Stimulated activated naive B cell treated with anti-CD40 and anti-IgM and Interleukin-4, amounts not matched to agents 10 μg/mL and 1 μg/mL and 100 μg/mL, for 72 hours (primary cell): Measurements from ENCODE around the gene SSBP2.
"Not testable (repeated sequence)": the region's sequence is repeated elsewhere in the genome, so short reads cannot be mapped to it uniquely, and the experiment has no call there.

Experiments
- ATAC-seq, 2 donors: fragments of 150-1000 bp; cut with Tn5 transposase; replicated peaks; 2 replicates each; pipeline ENCODE4 v1.10.0; 2021; ENCODE audit warnings: moderate library complexity in 1 of 2
- DNase-seq: peaks from one replicate; pipeline ENCODE4 v3.0.0; 2021
- H3K27ac Mint-ChIP-seq: one replicate; pipeline ENCODE4 v1.8.0; 2022; ENCODE audit warnings: mild to moderate bottlenecking, mixed read lengths
- H3K27me3 Mint-ChIP-seq, 2 donors: one replicate each; pipeline ENCODE4 v1.8.0; 2022; ENCODE audit warnings: mixed read lengths in 2 of 2
- H3K36me3 Mint-ChIP-seq, 2 donors: one replicate each; pipeline ENCODE4 v1.8.0; 2022; ENCODE audit warnings: mixed read lengths in 2 of 2, mild to moderate bottlenecking in 1 of 2
- H3K4me1 Mint-ChIP-seq, 2 donors: one replicate each; pipeline ENCODE4 v1.8.0; 2022; ENCODE audit warnings: mixed read lengths in 2 of 2, mild to moderate bottlenecking in 1 of 2
- H3K4me3 Mint-ChIP-seq, 2 donors: one replicate each; pipeline ENCODE4 v1.8.0; 2022; ENCODE audit warnings: mild to moderate bottlenecking in 2 of 2, mixed read lengths in 2 of 2, moderate library complexity in 1 of 2
- H3K9me3 Mint-ChIP-seq, 2 donors: one replicate each; pipeline ENCODE4 v1.8.0; 2022; ENCODE audit warnings: mixed read lengths in 2 of 2, mild to moderate bottlenecking in 1 of 2

SSBP2 gene

GRCh38 chr5:81473395-81473794, 277.5 kb downstream of the SSBP2 start:
- not testable (repeated sequence) for DNase-seq, H3K4me1 Mint-ChIP-seq, H3K4me3 Mint-ChIP-seq, H3K27ac Mint-ChIP-seq, H3K27me3 Mint-ChIP-seq, H3K9me3 Mint-ChIP-seq, ATAC-seq
- H3K36me3 Mint-ChIP-seq = peaks cover 9 to 17% of the 10 kb centered on the region in 2 donors

DNA sequence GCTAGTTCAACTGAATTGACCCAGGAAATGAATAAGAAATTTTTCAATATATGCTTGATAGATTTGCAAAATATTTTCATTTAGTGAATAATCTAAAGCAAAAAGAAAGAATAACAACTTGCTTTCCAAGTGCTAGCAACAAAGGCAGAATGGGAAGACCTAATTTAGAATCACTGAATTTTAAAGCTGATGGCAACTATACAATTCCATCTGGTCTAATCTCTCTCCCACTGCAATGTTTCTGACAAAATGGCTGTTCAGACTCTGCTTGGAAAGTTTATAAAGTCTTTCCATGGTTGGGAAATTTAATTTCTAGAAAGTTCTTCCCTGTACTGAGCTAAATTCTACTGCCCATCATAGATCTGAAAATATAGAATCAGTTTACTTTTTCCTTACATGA, 281.2 kb downstream of the SSBP2 start:
- ATAC-seq = no peak
- H3K36me3 Mint-ChIP-seq = peaks cover 9 to 11% of the 10 kb centered on the region in 2 donors
- H3K27ac Mint-ChIP-seq = no peak overlapping the region
- DNase-seq = no peak
- H3K27me3 Mint-ChIP-seq = no peaks in the 10 kb centered on the region
- peaks cover 0 to 3% of the 10 kb centered on the region in 2 donors for H3K9me3 Mint-ChIP-seq
- no peaks in the 10 kb centered on the region for H3K4me1 Mint-ChIP-seq
- no peak overlapping the region for H3K4me3 Mint-ChIP-seq

DNA sequence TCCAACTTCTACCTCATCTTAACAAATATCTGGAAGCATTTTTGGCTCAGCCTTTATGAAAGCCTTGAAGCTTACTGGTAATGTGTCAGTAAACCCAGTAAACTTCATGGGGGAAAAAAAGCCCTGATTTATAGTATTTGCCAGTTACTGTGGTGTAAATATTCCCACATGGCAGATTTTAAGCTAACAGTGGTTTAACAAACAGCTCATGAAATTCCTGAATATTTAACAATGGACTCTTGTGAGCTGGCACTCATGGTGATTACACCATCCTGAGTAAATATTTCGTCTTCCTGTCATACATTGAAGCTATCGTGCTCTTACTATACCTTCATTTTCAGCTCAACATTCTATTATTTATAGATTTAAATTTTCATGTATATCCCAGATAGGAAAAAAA, 300.0 kb downstream of the SSBP2 start:
- H3K27me3 Mint-ChIP-seq = no peaks in the 10 kb centered on the region
- ATAC-seq (no peak), DNase-seq (no peak)
- H3K9me3 Mint-ChIP-seq = no peaks in the 10 kb centered on the region
- H3K36me3 Mint-ChIP-seq = peaks cover 22 to 31% of the 10 kb centered on the region in 2 donors
- no peak overlapping the region for H3K4me3 Mint-ChIP-seq
- H3K27ac Mint-ChIP-seq = no peak overlapping the region
- H3K4me1 Mint-ChIP-seq = no peaks in the 10 kb centered on the region

- no peak for ATAC-seq
- Mint-ChIP-seq H3K4me3 (no peak overlapping the region), H3K9me3 (no peaks in the 10 kb centered on the region), H3K27ac (no peak overlapping the region), H3K27me3 (no peaks in the 10 kb centered on the region), H3K36me3 (peaks cover 3 to 4% of the 10 kb centered on the region in 2 donors), H3K4me1 (no peaks in the 10 kb centered on the region)
- no peak for DNase-seq
Observed at GRCh38 chr5:81435023-81435422, 315.9 kb downstream of the SSBP2 start.

DNA sequence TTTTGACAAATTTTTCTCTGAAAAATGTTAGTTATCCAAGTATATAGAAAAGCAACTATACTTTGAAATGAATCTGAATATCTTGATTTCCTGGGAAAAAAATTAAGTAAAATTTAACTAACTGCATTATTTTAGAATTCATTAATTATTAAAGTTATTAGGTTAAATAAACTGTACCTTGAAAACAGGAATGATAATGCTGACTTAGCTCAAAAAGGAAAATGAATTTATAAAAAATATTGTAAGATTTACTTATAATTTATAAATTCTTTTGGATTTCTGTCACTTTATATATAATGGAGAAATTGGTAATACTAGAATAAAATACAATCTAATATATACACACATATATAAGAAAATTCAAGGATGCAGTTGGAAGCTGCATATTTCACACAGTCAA, 320.9 kb downstream of the SSBP2 start:
- H3K27ac Mint-ChIP-seq = no peak overlapping the region
- H3K27me3 Mint-ChIP-seq = no peaks in the 10 kb centered on the region
- H3K36me3 Mint-ChIP-seq = peaks cover 0 to 5% of the 10 kb centered on the region in 2 donors
- DNase-seq (no peak), ATAC-seq (no peak)
- H3K4me3 Mint-ChIP-seq = no peak overlapping the region
- H3K9me3 Mint-ChIP-seq = no peaks in the 10 kb centered on the region
- peaks cover 3 to 11% of the 10 kb centered on the region in 2 donors for H3K4me1 Mint-ChIP-seq

GRCh38 chr5:81429363-81429762, 321.5 kb downstream of the SSBP2 start:
- ATAC-seq (no peak), DNase-seq (no peak)
- H3K27me3 Mint-ChIP-seq = no peaks in the 10 kb centered on the region
- peaks cover 0 to 5% of the 10 kb centered on the region in 2 donors for H3K36me3 Mint-ChIP-seq
- H3K4me1 Mint-ChIP-seq = peaks cover 3 to 11% of the 10 kb centered on the region in 2 donors
- H3K4me3 Mint-ChIP-seq = no peak overlapping the region
- H3K9me3 Mint-ChIP-seq = no peaks in the 10 kb centered on the region
- H3K27ac Mint-ChIP-seq = no peak overlapping the region

GRCh38 chr5:81428861-81429260, 322.0 kb downstream of the SSBP2 start:
- no peak overlapping the region for H3K4me3 Mint-ChIP-seq
- no peaks in the 10 kb centered on the region for H3K27me3 Mint-ChIP-seq
- H3K36me3 Mint-ChIP-seq = peaks cover 0 to 5% of the 10 kb centered on the region in 2 donors
- no peaks in the 10 kb centered on the region for H3K9me3 Mint-ChIP-seq
- H3K4me1 Mint-ChIP-seq = peaks cover 3 to 11% of the 10 kb centered on the region in 2 donors
- ATAC-seq (no peak), DNase-seq (no peak)
- H3K27ac Mint-ChIP-seq = peak overlapping the region; percentile 77

DNA sequence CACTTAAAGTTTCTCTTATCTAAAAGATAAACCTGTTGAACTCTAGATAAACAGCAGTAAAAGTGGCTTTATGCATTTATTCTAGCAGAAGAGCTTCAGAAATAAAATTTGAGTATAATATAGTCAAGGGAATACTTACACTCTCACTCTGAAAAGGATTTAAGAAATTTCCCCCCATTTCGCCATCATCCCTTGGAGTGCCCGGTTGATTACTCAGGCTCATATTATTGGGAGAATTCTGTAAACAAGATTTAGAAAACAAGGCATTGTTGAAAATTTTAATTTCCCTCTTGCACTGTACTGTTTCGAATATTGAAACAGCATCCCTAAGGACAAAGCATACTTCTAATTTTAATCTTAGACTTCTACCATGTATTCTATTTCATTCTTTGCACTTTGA, 322.5 kb downstream of the SSBP2 start:
- H3K27me3 Mint-ChIP-seq = no peaks in the 10 kb centered on the region
- peaks cover 3 to 11% of the 10 kb centered on the region in 2 donors for H3K4me1 Mint-ChIP-seq
- H3K36me3 Mint-ChIP-seq = peaks cover 0 to 5% of the 10 kb centered on the region in 2 donors
- H3K27ac Mint-ChIP-seq = peak overlapping the region; percentile 25
- H3K9me3 Mint-ChIP-seq = no peaks in the 10 kb centered on the region
- DNase-seq (no peak), ATAC-seq (no peak)
- no peak overlapping the region for H3K4me3 Mint-ChIP-seq

GRCh38 chr5:81427566-81427965, 323.3 kb downstream of the SSBP2 start:
- ATAC-seq (no peak), DNase-seq (no peak)
- Mint-ChIP-seq H3K27me3 (no peaks in the 10 kb centered on the region), H3K36me3 (peaks cover 0 to 5% of the 10 kb centered on the region in 2 donors), H3K9me3 (no peaks in the 10 kb centered on the region), H3K27ac (no peak overlapping the region), H3K4me1 (peaks cover 3 to 11% of the 10 kb centered on the region in 2 donors), H3K4me3 (no peak overlapping the region)

DNA sequence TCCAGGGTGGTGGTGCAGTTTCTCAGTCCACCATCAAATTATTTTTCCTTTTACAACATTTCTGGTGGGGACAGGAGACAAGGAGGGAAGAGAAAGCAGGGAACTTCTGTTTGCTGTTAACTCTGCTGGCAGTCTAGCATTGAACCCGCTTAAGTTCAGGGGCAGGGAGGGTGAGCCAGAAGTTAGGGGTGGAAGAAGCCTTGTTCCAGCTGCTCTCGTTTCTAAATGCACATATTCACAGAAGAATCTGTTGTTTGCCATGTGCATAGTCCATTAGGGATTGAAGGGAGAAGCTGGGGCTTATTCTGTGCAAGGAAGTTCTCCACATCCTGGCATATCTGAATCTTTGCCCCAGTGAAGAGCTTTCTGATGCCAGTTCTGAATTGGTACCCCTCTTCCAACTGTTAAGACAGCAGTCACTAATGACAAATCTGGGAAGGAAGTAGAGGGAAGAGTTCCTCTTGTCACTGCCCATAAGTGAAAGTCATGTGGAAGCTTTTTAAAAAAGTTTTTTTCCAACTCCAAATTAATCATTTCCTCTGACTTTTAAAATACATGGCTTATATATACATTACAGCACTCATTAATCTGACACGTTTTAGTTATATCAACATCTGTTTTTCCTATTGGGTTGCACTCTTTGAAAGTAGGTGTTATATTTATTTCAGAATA, 324.4 kb downstream of the SSBP2 start:
- ATAC-seq (no peak), DNase-seq (no peak)
- H3K9me3 Mint-ChIP-seq = no peaks in the 10 kb centered on the region
- no peaks in the 10 kb centered on the region for H3K27me3 Mint-ChIP-seq
- H3K4me1 Mint-ChIP-seq = peaks cover 3 to 11% of the 10 kb centered on the region in 2 donors
- peak overlapping the region; percentile 6 for H3K27ac Mint-ChIP-seq
- H3K4me3 Mint-ChIP-seq = no peak overlapping the region
- peaks cover under 1 to 2% of the 10 kb centered on the region in 2 donors for H3K36me3 Mint-ChIP-seq

DNA sequence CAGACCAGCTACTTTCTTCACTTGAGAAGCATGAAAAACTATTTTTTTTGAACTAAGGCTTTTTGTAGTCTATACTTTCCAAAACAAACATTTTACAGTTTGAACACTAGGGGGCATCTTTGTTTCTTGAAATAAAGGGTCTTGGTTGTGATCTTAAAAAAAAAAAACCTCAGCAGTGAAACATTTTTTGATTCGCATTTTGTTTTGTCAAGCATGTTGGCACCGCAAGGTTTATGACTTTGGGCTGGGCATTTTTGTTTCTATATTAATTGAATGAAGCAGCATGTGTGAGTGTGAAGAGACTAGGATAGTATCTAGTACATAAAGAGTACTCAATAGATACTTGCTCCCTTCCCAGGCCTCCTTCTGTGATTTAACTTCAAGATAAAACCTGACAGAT, 325.3 kb downstream of the SSBP2 start:
- DNase-seq (no peak), ATAC-seq (peak in 1 of 2 donors; percentile 58)
- Mint-ChIP-seq H3K36me3 (peaks cover 2 to 6% of the 10 kb centered on the region in 2 donors), H3K27ac (no peak overlapping the region), H3K4me3 (no peak overlapping the region), H3K27me3 (no peaks in the 10 kb centered on the region), H3K9me3 (no peaks in the 10 kb centered on the region), H3K4me1 (peaks cover 3 to 11% of the 10 kb centered on the region in 2 donors)

GRCh38 chr5:81424728-81425127, 326.2 kb downstream of the SSBP2 start:
- H3K4me1 Mint-ChIP-seq = peaks cover 3 to 15% of the 10 kb centered on the region in 2 donors
- no peak overlapping the region for H3K4me3 Mint-ChIP-seq
- H3K36me3 Mint-ChIP-seq = peaks cover 2 to 12% of the 10 kb centered on the region in 2 donors
- H3K27me3 Mint-ChIP-seq = no peaks in the 10 kb centered on the region
- no peak overlapping the region for H3K27ac Mint-ChIP-seq
- no peak for ATAC-seq
- no peak for DNase-seq
- no peaks in the 10 kb centered on the region for H3K9me3 Mint-ChIP-seq

DNA sequence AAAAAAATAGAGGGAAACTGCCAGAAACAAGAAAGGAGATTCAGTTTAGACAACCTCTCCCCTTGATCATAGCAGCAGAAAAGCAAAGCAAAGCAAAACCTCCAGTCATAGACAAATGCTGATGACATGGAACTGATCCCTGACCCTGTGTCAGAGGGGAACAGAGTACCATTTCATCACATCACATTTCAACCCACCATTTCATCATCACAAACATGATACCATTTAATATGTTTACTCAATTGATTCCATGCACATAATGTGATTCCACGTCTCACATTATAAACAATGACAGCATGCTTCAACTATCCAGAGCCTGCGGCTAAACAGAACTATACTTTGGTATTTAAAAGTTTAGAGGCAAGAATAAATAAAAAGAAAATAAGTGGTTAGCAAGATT, 328.2 kb downstream of the SSBP2 start:
- H3K4me1 Mint-ChIP-seq = peaks cover 0 to 9% of the 10 kb centered on the region in 2 donors
- no peaks in the 10 kb centered on the region for H3K27me3 Mint-ChIP-seq
- no peak overlapping the region for H3K27ac Mint-ChIP-seq
- no peak for ATAC-seq
- peaks cover 2 to 13% of the 10 kb centered on the region in 2 donors for H3K36me3 Mint-ChIP-seq
- no peak for DNase-seq
- no peaks in the 10 kb centered on the region for H3K9me3 Mint-ChIP-seq
- H3K4me3 Mint-ChIP-seq = no peak overlapping the region

GRCh38 chr5:81420039-81420667, 330.7 kb downstream of the SSBP2 start:
- peak in 1 of 2 donors; percentile 59 for ATAC-seq
- H3K27me3 Mint-ChIP-seq = no peaks in the 10 kb centered on the region
- H3K4me1 Mint-ChIP-seq = peaks cover 0 to 4% of the 10 kb centered on the region in 2 donors
- peaks cover 0 to 17% of the 10 kb centered on the region in 2 donors for H3K36me3 Mint-ChIP-seq
- DNase-seq = no peak
- no peaks in the 10 kb centered on the region for H3K9me3 Mint-ChIP-seq
- no peak overlapping the region for H3K27ac Mint-ChIP-seq
- no peak overlapping the region for H3K4me3 Mint-ChIP-seq

GRCh38 chr5:81418606-81419005, 332.3 kb downstream of the SSBP2 start:
- H3K9me3 Mint-ChIP-seq = no peaks in the 10 kb centered on the region
- no peaks in the 10 kb centered on the region for H3K27me3 Mint-ChIP-seq
- H3K4me3 Mint-ChIP-seq = no peak overlapping the region
- no peak for ATAC-seq
- no peak for DNase-seq
- no peak overlapping the region for H3K27ac Mint-ChIP-seq
- H3K36me3 Mint-ChIP-seq = peaks cover 0 to 17% of the 10 kb centered on the region in 2 donors
- H3K4me1 Mint-ChIP-seq = peaks cover 0 to 4% of the 10 kb centered on the region in 2 donors
